ENCODE measurements around the gene CTAG1B. TPM values are rescaled to one million over a fixed set of nuclear protein-coding genes. Genes with fewer than 3 reads are reported as not detected.
A peak's percentile ranks its signal among the peaks of the same experiment; 100 is the strongest.
"Not testable (repeated sequence)": the region's sequence is repeated elsewhere in the genome, so short reads cannot be mapped to it uniquely, and the experiment has no call there.

The CTAG1B gene
- total RNA-seq, 4 donors from 2014 or later: not detected

DNA sequence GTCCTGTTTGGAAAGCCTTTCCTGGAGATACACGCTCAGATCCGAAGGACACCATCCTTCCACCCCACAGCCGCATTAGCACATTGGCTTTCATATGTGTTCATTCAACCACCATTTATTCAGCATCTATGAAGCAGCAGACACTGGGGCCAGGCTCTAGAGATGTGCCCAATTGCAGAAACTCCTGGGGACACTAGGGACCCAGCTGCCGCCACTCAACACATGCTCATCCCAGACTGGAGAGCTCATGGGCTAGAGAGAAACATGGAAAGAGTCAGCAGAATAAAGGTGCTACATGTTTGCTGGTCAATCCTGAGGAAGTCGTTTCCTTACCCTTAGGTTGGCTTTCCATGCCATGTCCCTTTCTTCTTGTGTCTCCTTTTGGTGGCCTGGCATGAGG lies 26.6 kb downstream of the CTAG1B start:
- no peak overlapping the region for H3K4me3 ChIP-seq
- TF ChIP-seq EP300 (IDR thresholded peaks at IDR 0.05): no peak
- TF ChIP-seq POLR2A (IDR thresholded peaks at IDR 0.05): no peak
- TF ChIP-seq, protein P1, sequence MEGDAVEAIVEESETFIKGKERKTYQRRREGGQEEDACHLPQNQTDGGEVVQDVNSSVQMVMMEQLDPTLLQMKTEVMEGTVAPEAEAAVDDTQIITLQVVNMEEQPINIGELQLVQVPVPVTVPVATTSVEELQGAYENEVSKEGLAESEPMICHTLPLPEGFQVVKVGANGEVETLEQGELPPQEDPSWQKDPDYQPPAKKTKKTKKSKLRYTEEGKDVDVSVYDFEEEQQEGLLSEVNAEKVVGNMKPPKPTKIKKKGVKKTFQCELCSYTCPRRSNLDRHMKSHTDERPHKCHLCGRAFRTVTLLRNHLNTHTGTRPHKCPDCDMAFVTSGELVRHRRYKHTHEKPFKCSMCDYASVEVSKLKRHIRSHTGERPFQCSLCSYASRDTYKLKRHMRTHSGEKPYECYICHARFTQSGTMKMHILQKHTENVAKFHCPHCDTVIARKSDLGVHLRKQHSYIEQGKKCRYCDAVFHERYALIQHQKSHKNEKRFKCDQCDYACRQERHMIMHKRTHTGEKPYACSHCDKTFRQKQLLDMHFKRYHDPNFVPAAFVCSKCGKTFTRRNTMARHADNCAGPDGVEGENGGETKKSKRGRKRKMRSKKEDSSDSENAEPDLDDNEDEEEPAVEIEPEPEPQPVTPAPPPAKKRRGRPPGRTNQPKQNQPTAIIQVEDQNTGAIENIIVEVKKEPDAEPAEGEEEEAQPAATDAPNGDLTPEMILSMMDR (IDR thresholded peaks at IDR 0.05): no peak
- TF ChIP-seq POLR2AphosphoS5 (IDR thresholded peaks at IDR 0.05): no peak
- ATAC-seq: no peak
- H3K4me1 ChIP-seq: no peaks in the 10 kb centered on the region
- no peak overlapping the region for H3K27ac ChIP-seq
- no peaks in the 10 kb centered on the region for H3K9me3 ChIP-seq
- WGBS, 2 donors (ENCODE audit: low coverage in 1 of 2): 71% methylated on average over 4 of the region's 5 CpGs; no CpG with 5 or more reads in 1 of the 2 donors
- H3K27me3 ChIP-seq: no peaks in the 10 kb centered on the region
- no peaks in the 10 kb centered on the region for H3K36me3 ChIP-seq

DNA sequence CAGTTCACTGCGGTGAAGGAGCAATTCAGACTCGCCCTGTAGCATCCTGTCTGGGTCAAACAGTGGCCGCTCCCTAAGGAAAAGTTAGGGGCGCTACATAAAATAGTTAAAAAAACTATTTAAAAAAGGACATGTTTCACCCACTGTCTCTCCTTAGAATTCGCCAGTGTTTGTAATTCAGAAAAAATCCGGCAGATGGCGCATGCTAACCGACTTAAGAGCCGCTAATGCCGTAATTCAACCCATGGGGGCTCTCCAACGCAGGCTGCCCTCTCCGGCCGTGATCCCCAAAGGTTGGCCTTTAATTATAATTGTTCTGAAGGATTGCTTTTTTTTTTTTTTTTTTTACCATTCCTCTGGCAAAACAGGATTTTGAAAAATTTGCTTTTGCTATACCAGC lies 28.7 kb downstream of the CTAG1B start:
- WGBS, 2 donors (ENCODE audit: low coverage in 1 of 2): no CpG with 5 or more reads among the region's 13 CpGs
- H3K27ac ChIP-seq, H3K36me3 ChIP-seq, H3K4me3 ChIP-seq, H3K9me3 ChIP-seq, ATAC-seq, H3K27me3 ChIP-seq, H3K4me1 ChIP-seq: not testable (repeated sequence)

DNA sequence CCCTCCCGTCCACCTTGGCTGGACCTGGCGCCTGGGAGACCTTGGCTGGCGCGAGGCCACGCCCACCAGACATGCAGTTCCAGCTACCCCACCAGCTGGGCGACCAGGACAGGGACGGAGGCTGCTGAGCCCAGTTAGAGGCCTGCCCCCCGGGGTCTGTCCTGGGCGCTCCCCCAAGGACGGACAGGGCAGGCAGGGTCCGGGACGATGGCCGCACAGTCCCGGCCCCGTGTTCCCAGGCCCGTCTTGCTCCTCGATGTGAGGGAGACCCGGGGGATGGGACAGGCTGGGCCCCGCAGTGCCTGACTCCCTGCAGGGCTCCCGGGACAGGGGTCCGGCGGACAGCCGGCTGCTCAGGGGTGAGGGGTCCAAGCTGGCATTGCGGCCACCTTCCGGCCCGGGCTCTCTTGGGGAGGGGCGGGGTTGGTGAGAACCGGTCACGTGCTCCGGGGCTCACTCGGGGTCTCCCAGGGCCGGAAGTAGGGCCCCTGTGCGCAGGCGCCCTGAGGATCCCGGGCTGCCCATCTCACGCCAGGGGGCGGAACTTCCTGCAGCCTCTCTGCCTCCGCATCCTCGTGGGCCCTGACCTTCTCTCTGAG lies 34.4 kb downstream of the CTAG1B start, which contains the start of gene CTAG1A:
TSS of gene CTAG1A (plus strand) at position 549 of the 599 bp plus-strand sequence. CDS start 74 bp downstream, outside the sequence.
- H3K4me1 ChIP-seq, H3K4me3 ChIP-seq, H3K27me3 ChIP-seq, H3K9me3 ChIP-seq, H3K27ac ChIP-seq, H3K36me3 ChIP-seq: not testable (repeated sequence)
- WGBS, 2 donors (ENCODE audit: low coverage in 1 of 2): no CpG with 5 or more reads among the region's 39 CpGs
- peak; percentile 17 for ATAC-seq

DNA sequence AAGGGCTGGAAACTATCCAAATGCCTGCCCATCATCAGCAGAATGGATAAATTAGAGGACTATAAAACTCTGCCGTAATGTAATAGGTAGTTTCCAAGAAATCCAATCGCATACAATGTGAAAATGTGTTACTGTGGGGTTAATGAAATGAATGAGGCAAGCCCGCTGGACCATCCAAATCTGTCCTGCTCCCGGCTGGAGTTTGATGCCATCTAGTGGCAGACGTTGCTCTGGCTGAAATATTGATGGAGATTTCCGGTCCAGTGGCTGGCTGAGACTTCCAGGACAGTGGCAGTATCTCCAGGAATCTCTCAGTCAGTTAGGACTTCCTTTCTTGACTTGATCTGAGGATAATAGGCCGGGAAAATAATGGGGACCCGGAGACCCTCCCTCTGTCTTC lies 36.1 kb downstream of the CTAG1B start:
- H3K27me3 ChIP-seq, H3K4me1 ChIP-seq, H3K27ac ChIP-seq, H3K4me3 ChIP-seq, H3K36me3 ChIP-seq, H3K9me3 ChIP-seq: not testable (repeated sequence)
- WGBS, 2 donors (ENCODE audit: low coverage in 1 of 2): no CpG with 5 or more reads among the region's 8 CpGs
- peak; percentile 46 for ATAC-seq

DNA sequence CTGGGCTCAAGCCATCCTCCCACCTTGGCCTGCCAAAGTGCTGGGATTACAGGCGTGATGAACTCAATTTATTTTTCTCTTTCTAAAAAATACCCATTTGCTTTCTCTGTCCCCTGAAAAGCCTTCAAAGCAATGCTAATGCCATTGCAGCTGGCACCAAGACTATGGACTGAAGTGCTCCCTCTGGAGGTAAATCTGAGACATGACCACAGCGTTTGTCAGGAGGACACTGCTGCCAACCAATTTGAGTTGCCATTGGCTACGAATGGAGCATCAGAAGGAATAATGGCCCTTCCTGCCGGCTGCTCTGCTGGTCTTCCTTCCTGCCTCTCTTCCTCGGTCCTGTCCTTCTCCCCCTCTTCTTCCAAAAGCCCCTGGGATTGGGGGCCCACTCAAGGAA lies 44.0 kb downstream of the CTAG1B start:
- not testable (repeated sequence) for H3K36me3 ChIP-seq, H3K27me3 ChIP-seq, H3K27ac ChIP-seq, H3K4me3 ChIP-seq, H3K9me3 ChIP-seq, H3K4me1 ChIP-seq
- peak; percentile 57 for ATAC-seq
- WGBS, 2 donors (ENCODE audit: low coverage in 1 of 2): no CpG with 5 or more reads among the region's 5 CpGs

DNA sequence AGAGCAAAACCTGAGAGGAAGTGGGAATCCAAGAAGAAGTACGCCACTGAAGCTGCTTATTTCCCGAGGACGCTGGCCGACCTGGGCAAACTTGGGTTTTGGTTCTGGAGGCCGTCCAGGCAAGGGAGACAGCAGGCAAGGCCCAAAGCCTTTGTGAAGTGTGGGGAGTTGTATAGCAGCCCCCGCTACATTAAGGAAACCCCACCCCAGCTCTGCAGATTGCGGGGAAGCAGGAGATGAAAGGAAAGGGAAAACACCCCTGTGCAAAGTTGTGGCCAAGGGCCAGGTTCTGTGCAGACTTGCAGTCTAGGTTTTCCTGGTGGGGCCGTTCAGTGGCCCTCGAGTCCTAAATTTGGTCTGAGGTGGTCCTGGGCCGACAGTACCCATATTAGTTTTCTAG lies 46.0 kb downstream of the CTAG1B start:
- not testable (repeated sequence) for H3K4me1 ChIP-seq, ATAC-seq, H3K27ac ChIP-seq, H3K27me3 ChIP-seq, H3K36me3 ChIP-seq, H3K9me3 ChIP-seq, H3K4me3 ChIP-seq
- WGBS, 2 donors (ENCODE audit: low coverage in 1 of 2): no CpG with 5 or more reads among the region's 10 CpGs

DNA sequence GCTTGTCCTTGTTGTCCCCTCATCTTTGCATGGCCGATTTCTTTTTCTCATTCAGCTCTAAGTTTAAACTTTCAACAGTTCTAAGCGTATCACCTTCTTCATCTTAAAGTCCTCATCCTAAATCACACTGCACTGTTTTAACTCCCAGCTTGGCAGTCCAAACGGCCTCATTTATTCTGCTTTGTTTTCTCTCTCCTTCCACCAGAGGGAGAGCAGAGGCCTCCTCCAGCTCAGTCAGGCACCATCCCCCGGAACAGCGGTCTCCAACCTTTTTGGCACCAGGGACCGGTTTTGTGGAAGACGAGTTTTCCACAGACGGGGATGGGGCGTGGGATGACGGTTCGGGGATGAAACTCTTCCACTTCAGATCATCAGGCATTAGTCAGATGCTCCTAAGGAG lies 48.7 kb downstream of the CTAG1B start:
- no CpG with 5 or more reads among the region's 11 CpGs for WGBS, 2 donors (ENCODE audit: low coverage in 1 of 2)
- not testable (repeated sequence) for ATAC-seq, H3K9me3 ChIP-seq

More for the DNA sequence above, 48.7 kb downstream of the CTAG1B start:
- H3K27ac ChIP-seq, H3K4me1 ChIP-seq, H3K4me3 ChIP-seq, H3K27me3 ChIP-seq, H3K36me3 ChIP-seq: not testable (repeated sequence)

Small RNA genes within 50 kb of the gene (small RNA-seq; reads per million reads assigned to genes)
- gene AC244090.1 (0 reads per million in 4 donors), gene AC244107.2 (0 reads per million in 4 donors)

Other genes with a start within 250 kb of the CTAG1B start
- over 10,000 TPM in 1 of 4 donors, 1,000 to 10,000 TPM in 3; 7,815 to 15,318 (median 8,757) TPM for gene FLNA, start 244.6 kb downstream of the CTAG1B start, total RNA-seq
- gene EMD, start 240.0 kb downstream of the CTAG1B start, total RNA-seq: 10 to 100 TPM; 41.0 to 58.6 (median 50.6) TPM
- gene RPL10, start 220.9 kb downstream of the CTAG1B start, total RNA-seq: 1,000 to 10,000 TPM; 3,970 to 7,427 (median 5,392) TPM
- 10 to 100 TPM; 11.1 to 29.3 (median 22.3) TPM for gene DNASE1L1, start 210.0 kb downstream of the CTAG1B start, total RNA-seq
- 10 to 100 TPM; 11.7 to 54.5 (median 24.4) TPM for gene TAFAZZIN, start 207.7 kb downstream of the CTAG1B start, total RNA-seq
- 10 to 100 TPM; 29.0 to 50.0 (median 43.1) TPM for gene ATP6AP1, start 190.6 kb downstream of the CTAG1B start, total RNA-seq
- gene GDI1, start 182.1 kb downstream of the CTAG1B start, total RNA-seq: 100 to 1,000 TPM; 105 to 160 (median 121) TPM
- gene FAM50A, start 175.1 kb downstream of the CTAG1B start, total RNA-seq: 10 to 100 TPM; 49.8 to 58.2 (median 53.4) TPM
- gene PLXNA3, start 161.0 kb downstream of the CTAG1B start, total RNA-seq: 10 to 100 TPM in 2 of 4 donors, 1 to 10 TPM in 2; 1.5 to 13.9 (median 8.2) TPM
- 10 to 100 TPM; 16.3 to 21.3 (median 17.2) TPM for gene LAGE3, start 140.0 kb downstream of the CTAG1B start, total RNA-seq
- gene UBL4A, start 132.7 kb downstream of the CTAG1B start, total RNA-seq: 10 to 100 TPM; 35.9 to 80.2 (median 47.0) TPM
- 10 to 100 TPM; 21.7 to 40.0 (median 31.8) TPM for gene SLC10A3, start 128.7 kb downstream of the CTAG1B start, total RNA-seq
- gene FAM3A, start 103.0 kb downstream of the CTAG1B start, total RNA-seq: 10 to 100 TPM; 36.6 to 44.4 (median 40.5) TPM
- 10 to 100 TPM; 15.9 to 26.0 (median 22.1) TPM for gene G6PD, start 72.4 kb downstream of the CTAG1B start, total RNA-seq
- gene IKBKG, start 71.7 kb downstream of the CTAG1B start, total RNA-seq: 10 to 100 TPM; 14.0 to 22.6 (median 15.2) TPM
- not detected for gene CTAG1A, start 34.1 kb downstream of the CTAG1B start, total RNA-seq
- not detected for gene CTAG2, start 34.3 kb upstream of the CTAG1B start, total RNA-seq
- gene GAB3, start 131.8 kb upstream of the CTAG1B start, total RNA-seq: 1 to 10 TPM; 2.9 to 5.5 (median 5.1) TPM
- gene DKC1, start 143.6 kb upstream of the CTAG1B start, total RNA-seq: 10 to 100 TPM; 18.4 to 32.8 (median 19.8) TPM
- gene MPP1, start 186.2 kb upstream of the CTAG1B start, total RNA-seq: 10 to 100 TPM; 31.0 to 40.5 (median 36.6) TPM
- gene SMIM9, start 215.4 kb upstream of the CTAG1B start, total RNA-seq: not detected